GM18519 (cell line): ENCODE measurements around the gene PIAS1.
"Not testable (repeated sequence)": the region's sequence is repeated elsewhere in the genome, so short reads cannot be mapped to it uniquely, and the experiment has no call there.

Experiments
- ATAC-seq: cut with Tn5 transposase; IDR thresholded peaks from one replicate; pipeline ENCODE4 v1.9.1; 2021; ENCODE audit warnings: mild to moderate bottlenecking, moderate library complexity; ENCODE audit not compliant: unreplicated experiment, low FRiP score

Gene PIAS1

DNA sequence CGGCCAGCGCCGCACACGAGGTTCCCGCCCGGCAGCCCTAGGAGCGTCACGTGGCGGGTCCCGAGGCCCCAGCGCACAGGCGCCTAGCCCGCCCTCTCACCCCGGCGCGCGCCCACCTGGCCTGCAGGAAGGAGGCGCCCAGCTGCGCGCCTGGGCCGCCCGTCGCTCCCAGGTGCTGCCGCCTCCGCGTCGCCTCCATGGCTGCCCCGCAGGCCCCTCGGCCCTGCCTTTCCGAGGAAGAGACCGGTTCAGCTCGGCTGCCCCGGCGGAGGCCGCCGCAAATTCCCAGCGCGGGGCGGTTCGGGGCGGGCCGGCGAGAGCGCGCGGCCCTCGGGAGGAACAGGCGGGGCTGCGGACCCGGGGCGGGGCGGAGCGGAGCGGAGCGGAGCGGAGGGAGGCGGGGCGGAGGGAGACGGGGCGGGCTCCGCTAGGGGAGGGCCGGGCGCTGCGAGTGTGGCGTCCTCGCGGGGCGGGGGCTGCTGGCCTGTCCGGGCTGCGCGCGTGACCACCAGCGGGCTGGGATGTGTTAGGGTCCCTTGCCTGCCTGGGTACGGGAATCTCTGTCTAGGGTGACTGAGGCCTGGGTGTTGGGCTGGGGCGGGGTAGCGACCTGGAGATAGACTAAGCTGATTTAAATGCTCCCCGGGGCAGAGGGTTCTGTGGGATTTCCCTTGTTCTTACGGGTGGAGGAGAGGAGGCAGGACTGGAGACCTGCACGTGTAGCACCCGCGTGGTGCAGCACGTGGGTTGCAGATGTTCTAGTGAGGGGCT, 175.5 kb downstream of the PIAS1 start, which contains the start of gene CLN6:
Gene CLN6 (minus strand): TSS at position 343 of the 771 bp plus-strand sequence. CDS start 144 bp downstream, at position 199.
- peak; percentile 44 for ATAC-seq

DNA sequence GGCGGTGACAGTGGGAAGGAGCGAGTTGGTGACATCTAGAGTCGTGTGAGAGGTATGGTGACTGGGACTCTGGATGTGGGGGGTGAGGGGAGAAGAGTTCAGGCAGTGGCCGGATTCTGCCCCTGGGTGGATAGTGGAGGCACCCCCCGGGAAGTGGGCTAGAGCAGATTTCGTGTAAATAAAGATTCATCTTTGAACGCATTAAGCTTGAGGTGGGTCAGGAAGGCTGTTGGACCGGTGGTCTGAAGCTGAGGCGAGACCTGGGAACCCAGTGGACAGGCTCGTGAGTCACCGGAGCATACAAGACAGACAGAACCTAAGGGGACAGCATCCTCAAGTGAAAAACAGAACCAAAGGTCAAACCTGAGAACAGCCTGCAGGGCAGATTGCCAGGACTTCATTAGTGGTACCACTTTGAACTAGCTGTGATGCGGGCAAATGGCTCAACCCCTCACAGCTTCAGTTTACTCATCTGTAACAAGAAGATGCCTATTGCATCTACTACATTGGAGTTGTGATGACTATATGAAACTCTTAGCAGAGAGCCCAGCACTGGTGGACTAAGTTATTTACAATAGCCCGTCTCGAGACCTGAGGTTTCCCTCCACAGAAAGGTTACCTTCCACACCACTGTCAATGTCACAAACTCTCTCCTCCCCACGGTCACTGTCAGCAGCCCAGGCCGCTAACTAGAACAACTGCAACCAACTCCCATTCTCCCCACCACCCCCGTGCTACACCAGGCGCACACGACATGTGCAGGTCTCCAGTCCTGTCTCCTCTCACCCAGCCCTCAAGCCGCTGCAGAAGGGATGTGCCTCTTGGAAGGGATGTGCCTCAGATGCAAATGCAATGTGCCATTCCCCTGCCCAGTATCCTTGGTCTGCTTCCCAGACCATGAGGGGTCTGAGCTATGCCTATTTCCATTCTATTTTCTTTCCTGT, 176.3 kb downstream of the PIAS1 start:
- no peak for ATAC-seq

- no peak for ATAC-seq
Observed at GRCh38 chr15:68231102-68231818, 177.1 kb downstream of the PIAS1 start.

DNA sequence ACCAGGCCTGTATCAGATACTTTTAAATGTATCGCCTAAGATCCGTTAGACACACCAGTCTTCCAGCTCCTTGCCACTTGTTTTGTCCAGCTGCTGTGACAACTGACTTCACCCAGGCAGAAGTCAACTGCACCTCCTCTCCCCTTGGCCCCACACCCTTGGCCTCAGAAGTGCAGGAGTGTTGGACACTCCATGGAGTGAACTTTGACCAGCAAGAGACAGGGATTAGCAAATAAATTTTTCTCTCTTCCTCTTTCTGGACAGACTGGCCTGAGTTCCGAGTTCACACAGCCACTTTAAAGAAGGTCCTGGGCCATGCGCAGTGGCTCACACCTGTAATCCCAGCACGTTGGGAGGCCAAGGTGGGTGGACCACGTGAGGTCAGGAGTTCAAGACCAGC, 178.3 kb downstream of the PIAS1 start:
- no peak for ATAC-seq

GRCh38 chr15:68232937-68233336, 178.8 kb downstream of the PIAS1 start:
- ATAC-seq = no peak

DNA sequence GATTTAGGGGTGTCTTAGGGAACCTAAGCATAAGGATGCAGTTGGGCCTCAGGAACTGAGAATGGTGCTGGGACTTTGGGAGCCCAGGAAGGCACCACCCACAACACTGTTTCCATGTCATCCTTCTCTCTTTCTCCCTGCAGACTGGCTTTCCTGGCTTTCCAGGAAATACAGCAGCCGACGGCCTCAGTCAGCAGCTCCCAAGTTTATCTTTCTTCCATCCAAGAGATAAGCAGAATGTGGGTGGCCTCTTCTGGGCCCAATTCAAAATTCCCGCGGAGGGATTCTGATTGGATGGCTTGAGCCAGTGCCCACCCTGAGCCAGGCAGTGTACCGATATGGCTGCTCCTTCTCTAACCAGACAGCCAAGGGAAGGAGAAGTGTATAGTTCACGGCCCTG, 179.9 kb downstream of the PIAS1 start:
- no peak for ATAC-seq

- ATAC-seq = not testable (repeated sequence)
Observed at GRCh38 chr15:68234520-68234919, 180.4 kb downstream of the PIAS1 start.

GRCh38 chr15:68235022-68235421, 180.9 kb downstream of the PIAS1 start:
- ATAC-seq = no peak

DNA sequence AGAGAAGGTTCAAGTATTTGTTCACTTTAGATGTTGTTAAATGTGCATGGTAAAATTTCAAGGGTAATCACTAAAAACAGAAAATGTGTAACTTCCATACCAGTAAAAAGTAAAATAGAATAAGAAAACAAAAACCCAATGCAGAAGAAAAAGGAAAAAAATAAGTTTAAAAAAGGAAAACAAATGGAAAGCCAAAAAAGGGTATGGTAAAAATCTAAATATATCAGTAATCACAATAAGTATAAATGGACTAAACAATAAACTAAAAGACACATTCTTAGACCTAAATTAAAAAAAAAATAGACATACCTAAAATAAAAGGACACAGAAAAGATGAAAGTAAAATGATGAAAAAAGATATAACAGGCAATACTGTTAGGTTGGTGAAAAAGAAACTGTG, 184.9 kb downstream of the PIAS1 start:
- ATAC-seq = no peak

DNA sequence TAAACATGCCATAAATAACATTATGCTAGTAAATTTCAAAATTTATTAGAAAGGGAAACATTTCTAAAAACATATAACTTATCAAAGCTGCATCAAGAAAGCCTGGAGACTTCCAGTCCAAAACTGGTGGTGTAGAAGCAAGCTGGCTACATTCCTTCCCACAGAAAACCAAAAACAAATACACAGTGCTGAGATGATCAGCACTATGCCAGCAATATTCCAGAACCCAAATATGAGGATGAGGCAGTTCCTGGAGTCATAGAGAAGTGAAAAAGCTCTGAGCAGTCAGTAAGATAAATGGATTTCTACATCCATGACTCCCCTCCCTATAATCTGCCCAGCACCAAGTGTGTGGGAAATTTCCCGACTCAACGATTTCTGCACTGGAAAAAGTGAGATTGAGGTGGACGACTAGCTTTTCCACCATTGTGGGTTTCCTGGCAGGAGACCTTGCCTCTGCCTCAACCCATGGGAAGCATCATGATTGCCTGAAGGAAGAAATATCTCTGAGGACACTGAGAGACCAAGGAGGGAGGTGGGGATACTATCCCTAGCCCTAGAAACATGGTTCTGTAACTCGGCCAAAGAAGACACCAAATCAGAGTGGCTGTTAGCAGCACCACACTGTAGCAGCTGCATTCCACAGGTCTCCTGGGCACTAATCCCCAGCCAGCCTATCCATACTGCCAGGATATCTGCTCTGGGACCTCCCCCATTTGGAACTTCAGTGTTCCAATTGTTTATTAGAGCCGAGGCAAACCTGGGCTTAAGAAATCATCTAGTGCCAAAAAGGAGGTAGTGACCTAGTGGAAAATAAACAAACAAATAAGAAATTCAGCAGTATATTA, 187.2 kb downstream of the PIAS1 start:
- ATAC-seq = no peak
